Activated gamma-delta T cell treated with Interleukin-2 at 50 U/mL for 16 hours (primary cell): ENCODE results near the gene MRPL40.
A peak's percentile ranks its signal among the peaks of the same experiment; 100 is the strongest.
"Not testable (repeated sequence)": the region's sequence is repeated elsewhere in the genome, so short reads cannot be mapped to it uniquely, and the experiment has no call there.

Source experiments
- DNase-seq: peaks from one replicate; pipeline ENCODE4 v3.0.0-alpha.2; 2020

MRPL40 gene

DNA sequence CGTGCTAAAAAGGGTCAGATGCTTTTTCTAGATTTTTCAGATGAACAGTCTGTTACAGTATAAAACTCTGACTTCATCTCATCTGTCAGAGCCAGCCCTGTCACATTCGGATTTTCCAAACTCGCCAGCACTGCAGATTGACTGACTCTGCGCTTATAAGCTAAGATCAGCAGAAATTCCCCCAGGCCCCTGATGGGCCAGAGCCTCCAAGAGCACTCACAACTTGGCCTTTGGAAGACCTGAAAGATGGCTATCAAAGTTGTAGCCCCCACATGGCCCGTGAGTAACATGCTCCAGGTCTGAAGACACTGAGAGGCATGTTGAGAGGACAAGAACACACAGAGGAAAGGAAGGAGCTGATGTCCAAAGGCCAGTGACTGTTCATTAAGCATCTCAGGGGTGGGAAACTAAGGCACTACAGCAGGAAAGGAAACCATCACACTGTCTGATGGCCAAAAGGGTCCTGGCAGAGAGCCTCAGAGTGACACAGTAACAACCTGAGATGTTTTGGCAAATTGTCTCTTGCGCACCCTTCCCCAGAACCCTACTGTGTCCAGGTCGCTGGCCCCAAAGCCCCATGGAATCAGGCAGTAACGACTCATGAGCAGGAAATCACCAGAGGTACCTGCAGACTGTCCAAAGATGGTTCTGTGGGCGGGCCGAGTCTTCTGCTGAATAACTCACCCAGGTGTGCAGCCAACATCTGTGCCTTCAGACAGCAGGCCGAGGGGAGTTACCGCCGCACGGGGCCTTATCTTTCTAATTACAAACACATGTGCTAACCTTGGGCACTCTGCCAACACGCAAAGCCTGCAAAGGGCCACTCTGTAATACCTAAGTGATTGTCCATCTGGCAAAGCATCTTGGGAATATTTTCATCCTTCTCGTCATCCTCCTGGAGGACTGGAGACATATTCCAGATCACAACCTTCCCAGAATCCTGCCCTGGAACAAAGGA, 24.4 kb upstream of the MRPL40 start:
- DNase-seq = no peak

DNA sequence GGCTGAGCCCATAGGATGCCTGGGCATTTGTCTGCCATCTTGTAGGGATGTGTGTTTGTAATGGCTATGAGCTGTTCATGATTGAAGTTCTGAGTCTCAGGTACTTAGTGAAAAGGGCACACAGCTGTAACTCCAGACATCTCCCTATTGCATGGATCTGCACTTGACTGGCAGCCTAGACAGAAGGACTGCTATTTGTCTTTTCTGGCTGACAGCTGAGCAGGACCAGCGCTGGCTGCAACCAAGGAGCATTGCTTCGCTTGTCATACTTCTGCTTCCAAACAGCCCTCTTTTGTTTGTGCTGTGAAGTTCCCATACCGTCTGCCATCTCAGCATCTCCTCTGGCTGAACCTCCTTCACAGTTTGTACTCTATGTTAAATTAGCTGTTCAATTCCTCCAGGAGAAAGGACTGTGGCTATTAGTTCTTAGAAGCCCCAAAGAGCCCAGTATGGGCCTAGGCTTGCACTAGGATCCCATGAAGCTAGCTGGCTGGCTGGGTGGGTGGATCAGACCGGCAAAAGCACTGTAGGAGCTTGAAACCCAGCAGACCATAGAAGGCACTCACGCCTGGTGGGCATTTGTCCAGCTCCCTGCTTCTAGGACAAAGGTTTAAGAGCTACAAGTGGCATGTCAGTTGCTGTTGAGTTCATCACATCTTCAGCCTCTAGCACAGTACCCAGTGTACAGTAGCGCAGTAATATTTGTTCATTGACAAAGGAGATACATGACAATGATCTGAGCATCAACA, 21.2 kb upstream of the MRPL40 start:
- no peak for DNase-seq

DNA sequence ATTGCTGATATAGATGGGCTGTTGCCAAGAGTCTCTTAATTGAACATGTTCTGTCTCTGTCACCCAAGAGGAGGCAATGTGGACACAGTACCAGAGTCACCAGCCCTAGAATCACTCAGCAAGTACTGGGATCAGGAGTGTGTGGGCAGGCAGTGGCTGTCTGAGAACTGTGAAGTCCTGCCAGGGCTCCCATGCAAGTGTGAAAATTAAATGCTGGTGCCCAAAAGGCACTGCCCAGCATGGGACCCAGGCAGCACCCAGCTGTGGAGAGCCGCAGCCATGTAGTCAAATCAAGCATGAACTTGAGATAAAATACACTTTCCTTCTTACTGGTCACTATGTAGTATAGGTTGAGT, 20.7 kb upstream of the MRPL40 start:
- DNase-seq = no peak

DNA sequence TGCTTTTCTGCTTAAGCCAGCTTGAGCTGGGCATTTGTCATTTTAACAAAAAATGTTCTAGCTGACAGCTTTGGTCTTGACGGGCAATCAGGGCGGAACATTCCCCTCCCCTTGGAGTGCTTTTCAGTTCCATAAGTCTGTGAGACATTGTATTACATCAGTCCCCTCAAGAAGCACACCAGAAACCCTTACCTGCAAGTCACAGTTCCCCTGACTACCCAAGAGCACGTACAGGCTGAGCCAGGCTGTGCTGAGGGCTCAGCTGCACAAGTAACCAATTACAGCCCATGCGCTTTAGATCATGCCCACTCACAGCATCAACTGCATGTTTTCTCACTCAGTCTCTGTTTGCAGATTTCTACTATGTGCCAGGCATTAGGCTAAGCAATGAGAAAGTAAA, 19.9 kb upstream of the MRPL40 start:
- no peak for DNase-seq

DNA sequence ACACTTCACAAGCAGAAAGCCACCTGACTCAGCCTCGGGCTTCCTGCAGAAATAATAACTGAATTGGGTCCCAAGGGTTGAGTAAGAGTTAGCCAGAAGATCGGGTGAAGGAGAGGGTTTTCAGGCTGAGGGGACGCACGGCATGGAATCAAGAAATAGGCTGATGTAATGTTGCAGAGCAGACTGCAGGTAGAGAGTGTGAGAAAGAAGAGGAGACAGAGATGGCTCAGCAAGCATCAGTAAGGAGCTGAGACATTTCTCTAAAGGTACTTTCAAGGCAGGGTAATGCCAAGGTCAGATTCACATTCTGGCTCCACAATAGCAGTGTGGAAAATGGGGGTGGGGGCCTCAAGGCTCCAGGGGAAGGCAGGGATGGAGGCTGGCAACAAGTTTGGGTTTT, 19.4 kb upstream of the MRPL40 start:
- no peak for DNase-seq

DNA sequence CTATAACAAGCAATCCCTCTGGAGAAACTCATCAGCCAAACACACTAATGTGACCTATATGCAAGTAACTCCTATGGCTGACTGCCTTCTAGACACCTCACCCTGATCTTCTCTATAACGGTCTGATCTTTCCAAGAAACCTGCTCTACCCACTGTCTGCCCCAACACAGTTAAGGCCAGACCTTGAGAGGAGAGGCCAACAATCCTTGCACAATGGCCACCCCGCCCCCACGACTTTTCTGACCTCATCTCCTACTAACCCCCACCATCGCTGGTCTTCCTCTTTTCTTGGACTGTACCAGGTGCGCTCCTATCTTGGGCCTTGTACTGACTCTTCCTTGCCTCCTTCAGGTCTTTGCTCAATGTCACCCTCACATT, 13.3 kb upstream of the MRPL40 start:
- no peak for DNase-seq

DNA sequence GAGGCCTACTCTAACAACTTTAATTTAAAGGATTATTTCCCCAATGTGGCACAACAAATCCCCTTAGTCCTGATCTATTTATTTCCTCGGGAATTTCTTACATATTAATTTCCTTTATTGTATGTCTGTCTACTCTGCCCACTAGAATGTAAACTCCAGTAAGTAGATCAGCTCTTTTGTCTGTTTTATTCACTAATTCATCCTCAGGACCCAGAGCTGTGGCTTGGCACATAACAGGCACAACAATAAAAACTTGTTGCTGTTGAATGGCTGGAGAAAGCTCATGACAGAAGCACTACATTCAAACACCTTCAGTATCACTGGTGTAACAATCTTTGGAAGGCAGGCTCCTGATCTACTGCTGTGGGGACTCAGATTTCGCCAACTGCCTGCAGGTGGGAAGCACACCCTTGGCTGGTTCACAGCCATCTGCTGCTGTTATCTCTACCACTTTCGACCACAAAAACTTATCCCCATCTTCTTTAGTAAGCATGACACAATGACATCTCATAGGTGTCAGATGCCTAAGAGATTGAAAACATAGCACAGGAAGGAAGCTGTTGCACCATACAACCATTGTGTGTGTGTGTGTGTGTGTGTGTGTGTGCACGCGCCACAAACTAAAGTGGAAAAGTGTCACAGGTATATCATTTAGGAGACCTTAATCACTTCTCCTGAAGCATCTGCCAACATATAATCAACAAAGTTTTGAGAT, 12.7 kb upstream of the MRPL40 start:
- DNase-seq = peak; percentile 39

DNA sequence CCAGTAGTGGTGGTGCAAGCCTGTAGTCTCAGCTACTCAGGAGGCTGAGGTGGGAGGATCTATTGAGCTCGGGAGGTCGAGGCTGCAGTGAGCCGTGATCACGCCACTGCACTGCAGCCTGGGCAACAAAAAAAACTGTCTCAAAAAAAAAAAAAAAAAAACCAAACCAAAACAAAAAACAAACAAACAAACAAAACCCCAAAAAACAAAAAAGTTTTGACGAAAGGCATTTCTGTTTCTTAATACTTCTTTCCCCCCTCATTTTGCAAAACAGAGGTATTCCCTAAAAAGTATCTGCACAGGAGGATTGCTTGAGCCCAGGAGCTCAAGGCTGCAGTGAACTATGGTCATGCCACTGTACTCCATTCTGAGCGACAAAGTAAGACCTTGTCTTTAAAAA, 12.0 kb upstream of the MRPL40 start:
- DNase-seq = no peak

DNA sequence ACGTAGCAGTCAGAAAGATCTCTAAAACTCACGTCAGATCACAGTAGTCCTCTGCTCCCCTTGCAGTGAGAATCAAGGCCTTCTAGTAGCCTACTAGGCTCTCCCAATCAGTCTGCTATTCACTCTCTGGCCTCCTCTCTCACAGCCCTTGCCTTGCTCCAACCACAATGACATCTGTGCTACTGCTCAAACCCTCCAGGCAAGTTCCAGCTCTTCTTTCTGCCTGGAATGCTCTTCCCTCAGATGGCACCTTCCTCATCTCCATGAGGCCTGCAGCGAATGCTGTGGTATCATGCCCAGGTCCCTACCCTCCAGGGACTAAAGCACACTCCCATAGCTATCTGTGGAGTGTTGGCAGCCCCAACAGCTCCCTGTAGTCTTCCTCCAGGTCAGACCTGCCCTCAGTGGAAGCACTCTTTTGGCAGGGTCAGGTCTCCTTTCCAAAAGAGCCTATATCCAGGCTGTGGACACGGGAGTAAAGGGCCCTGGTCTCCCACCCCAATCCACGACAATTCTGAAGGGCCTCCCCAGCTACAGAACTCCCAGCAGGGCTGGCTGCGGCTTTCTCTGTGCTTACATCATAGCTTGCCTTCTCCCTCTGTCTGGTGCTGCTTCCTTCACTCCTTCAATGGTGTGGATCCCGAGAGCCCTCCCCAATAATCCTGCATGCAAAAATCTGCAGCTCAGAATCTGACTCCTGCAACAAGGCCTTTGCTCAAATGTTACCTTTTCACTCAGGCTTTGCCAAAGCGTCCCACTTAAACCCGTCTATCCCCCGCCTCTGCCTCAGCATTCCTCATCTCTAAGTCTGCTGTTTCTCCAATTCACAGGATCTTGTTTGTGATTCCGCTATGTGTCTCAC, 9.7 kb upstream of the MRPL40 start:
- no peak for DNase-seq

DNA sequence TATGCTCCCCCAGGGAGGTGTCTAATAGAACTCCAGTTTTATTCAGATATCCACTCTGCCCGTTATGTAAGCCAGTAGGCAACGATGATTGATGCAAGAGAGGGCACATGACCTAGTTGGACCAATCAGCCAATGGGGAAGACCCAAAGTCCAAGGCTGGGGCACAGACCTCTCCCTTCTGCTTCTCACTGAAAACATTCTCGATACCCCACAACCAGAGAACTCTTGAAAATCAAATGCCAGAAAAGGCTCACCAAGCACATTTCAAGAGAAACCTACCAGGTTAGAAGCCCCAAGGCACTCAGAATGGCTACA, 8.2 kb upstream of the MRPL40 start:
- DNase-seq = no peak

DNA sequence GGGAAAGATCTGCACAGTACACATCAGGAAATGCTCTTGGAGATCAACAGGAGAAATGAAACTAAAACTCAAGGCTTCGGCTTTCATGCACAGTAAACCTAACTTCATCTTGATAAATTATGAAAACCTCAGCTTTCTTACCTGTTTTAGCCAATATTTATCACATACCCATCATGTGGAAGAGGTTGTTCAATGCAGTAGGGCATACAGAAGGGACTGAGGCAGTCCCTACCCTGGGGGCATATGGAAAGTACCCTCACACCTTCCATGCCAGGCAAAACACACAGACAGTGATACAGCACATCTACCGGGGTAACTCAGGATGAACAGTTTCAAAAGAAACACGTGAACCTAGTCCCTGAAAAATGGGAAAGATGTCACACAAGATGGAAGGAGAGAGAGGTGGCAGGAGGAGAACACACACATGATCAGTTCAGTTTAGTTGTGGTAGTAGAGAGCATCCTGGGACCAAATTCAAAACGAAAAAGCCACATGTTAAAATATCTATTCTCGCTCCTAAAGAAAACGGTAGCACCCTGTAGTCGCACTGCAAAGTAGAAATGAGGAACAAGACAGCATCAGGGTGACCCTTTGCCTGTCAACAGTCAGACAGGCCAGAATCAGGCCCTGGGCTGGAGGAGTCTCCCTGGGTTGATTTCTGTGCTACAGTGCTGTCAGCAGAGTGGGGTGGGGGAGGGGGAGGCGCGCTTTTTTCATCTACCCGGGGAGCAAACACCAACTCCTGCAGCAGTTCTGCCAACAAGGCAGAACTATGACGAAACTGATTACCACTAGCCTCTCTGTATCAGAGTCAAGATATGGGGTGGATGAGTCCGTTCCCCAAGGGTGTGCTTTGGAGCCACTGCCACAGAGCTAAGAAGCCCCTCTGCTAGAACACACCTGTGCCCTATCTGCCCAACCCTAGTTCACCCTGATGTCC, 2.1 kb upstream of the MRPL40 start:
- DNase-seq = peak; percentile 22

DNA sequence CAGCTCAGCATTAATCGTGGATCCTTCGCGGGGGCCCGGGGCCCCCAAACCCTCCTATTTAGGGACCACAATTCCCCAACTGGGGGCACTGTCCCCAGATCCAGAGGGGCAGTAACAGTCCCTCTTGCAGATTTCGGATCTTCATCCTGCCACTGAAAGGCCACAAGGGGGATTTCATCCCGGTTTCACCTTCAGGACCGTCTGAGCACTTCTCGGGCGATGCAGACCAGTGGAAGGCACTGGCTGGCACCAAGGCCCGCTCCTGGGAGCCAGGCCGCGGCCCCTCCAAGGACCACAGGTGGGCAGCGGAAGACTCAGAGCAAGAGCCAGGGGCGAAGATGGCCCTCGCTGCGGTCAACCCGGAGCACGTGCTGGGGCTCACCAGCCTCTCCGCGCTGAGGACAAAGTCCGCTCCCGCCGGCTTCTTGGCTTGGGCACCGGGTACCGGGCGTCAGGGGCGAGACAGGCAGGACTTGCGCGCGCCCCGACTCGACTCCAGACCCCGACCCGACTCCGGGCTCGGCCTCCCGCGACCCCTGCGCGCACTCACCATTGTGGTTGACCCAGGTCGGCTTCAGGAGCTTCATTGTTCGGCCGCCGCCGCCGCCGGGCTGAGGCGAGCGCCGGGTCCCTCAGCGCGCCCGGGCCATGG, 1.3 kb upstream of the MRPL40 start:
- DNase-seq = peak; percentile 14

DNA sequence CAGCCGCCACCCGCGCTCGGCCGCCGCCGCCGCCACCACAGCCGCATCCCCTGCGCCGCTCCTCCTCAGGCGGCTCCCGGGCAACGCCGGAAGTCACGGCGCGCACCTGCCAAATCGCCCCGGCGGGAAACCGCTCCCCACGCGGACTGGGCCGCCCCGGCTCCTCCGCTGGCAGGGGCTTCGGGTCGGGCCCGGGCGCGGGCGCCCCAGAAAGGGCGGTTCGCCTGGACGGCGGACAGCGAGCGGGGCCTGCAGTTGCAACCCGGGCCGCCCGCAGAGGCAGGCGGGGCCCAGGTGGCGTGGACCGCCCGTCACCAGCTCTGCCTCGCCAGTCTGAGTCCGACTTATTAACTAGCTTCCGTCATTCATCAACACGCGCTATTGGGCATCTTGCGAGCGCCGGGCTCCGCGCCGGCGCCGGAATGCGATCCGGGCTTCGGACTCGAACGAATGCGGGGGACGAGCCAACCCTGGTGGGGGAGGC, 654 bp upstream of the MRPL40 start, which contains the start of gene HIRA:
Gene HIRA, minus strand, starts transcription at position 85 of the 484 bp plus-strand sequence. CDS start 257 bp downstream, outside the sequence.
- DNase-seq = peak; percentile 82

DNA sequence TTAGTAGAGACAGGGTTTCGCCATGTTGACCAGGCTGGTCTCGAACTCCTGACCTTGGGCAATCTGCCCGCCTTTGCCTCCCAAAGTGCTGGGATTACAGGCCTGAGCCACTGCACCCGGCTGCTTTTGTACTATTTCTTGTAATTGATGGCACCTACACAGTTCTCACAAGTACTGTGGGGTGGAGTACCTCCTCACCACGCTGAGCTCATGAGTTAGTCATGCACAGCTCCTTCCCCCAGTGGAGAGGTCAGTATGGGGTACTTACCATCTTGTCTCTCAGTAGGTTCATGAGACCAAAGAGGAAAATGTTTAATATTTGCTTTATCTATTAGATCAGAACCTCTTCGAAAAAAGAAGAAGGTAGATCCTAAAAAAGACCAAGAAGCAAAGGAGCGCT, 2.1 kb downstream of the MRPL40 start:
- no peak for DNase-seq

DNA sequence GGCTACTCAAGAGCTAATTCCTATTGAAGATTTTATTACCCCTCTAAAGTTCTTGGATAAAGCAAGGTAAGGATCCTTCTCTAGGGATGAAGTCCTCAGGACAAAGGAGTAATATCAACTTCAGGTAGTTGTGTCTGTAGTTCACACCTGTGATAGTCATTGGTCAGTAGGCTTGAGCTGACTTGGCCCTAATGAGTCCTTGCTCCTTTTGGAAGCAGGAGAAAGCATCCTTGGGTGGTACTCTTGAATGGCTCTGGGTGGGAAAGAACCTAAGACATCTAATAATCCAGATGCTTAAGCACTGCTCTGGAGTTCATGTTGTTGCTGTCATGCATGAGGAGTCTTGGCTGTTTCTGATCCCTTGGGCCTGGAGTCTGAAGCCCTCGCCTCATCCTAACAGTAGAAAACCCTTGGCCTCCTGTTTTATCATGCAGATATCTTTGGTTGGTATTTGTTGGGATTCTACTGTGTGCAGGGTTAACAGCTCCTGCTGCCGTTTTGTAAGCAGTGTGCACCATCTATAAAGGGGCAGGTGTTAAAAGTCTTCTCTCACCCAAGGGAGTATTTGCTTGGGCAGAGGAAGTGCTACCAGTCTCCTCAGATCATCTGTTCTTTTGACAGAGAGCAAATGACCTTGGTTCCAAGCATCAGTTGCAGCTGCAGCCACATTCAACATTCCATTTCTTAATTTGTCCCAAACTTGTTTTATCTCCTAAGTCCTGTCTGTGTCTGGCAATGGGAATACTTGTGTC, 2.7 kb downstream of the MRPL40 start:
- no peak for DNase-seq

DNA sequence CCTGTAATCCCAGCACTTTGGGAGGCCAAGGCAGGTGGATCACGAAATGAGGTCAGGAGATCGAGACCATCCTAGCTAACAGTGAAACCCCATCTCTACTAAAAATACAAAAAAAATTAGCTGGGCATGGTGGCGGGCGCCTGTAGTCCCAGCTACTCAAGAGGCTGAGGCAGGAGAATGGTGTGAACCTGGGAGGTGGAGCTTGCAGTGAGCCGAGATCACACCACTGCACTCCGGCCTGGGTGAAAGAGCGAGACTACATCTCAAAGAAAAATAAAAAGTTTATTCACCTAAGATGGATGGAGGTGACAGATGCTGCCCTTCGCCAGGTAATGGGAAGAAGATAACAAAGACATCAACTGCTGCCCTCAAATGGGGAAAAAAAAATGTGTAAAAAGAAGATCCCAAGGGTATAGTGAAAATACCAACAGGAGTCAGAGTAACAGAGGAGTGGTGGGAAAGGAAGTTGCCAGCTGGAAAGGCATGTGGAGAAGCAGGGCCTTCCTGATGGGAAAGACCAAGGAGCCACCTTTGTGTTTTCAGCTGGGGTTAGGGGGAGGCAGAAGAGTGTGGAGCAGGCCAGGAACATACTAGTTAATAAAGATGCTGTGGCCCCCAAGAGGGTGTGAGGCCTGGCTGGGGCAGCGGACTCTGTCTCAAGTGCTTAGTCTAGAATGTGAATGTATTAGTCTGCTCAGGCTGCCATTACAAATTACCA, 4.3 kb downstream of the MRPL40 start:
- not testable (repeated sequence) for DNase-seq

DNA sequence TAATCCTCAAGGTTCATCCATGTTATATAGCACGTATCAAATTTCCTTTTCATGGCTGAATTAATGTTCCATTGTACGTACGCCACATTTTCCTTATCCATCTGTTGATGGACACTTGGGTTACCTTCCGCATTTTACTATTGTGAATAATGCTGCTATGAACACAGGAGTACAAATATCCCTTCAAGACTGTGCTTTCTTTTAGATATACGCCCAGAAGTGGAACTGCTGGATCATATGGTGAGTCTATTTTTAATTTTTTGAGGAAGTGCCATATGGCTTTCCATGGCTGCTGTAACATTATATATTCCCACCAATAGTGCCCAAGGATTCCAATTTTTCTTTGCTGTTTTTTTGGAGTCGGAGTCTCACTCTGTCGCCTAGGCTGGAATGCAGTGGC, 6.0 kb downstream of the MRPL40 start:
- DNase-seq = no peak

DNA sequence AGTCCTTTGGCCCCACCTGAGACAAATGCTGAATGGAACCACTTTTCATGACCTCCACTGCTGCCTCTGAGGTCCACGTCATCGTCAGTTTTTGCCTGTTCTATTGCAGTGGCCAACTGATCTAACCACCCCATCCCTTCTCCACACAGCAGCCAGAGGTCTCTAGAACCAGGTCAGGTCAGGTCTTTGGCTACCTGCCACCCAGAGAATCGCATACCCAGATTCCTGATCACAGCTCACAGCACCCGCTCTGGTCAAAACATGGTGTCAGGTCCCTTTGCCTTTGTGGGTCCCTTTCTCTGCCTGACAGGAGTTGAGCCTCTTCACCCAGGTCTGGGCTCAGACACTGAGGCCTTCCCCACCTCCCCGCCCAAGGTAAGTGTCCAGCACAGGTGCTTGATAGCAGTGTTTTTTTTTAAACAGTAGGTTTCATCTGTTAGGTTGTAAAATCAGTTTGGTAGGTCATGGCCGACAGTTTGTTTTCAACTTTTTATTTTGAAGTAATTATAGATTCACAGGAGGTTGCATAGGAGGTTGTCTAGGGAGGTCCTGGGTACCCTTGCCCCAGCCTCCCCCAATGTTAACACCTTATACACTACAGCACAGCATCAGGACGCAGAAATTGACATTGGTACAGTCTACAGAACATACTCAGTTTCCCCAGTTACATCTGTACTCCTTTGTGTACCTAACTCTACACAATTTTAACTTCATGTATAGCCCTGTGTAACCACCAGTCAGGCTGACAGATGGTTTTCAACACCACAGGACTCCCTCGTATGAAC, 8.3 kb downstream of the MRPL40 start:
- no peak for DNase-seq
